ENCODE data around the gene FAM241B.

The FAM241B gene, protein sequence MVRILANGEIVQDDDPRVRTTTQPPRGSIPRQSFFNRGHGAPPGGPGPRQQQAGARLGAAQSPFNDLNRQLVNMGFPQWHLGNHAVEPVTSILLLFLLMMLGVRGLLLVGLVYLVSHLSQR

DNA sequence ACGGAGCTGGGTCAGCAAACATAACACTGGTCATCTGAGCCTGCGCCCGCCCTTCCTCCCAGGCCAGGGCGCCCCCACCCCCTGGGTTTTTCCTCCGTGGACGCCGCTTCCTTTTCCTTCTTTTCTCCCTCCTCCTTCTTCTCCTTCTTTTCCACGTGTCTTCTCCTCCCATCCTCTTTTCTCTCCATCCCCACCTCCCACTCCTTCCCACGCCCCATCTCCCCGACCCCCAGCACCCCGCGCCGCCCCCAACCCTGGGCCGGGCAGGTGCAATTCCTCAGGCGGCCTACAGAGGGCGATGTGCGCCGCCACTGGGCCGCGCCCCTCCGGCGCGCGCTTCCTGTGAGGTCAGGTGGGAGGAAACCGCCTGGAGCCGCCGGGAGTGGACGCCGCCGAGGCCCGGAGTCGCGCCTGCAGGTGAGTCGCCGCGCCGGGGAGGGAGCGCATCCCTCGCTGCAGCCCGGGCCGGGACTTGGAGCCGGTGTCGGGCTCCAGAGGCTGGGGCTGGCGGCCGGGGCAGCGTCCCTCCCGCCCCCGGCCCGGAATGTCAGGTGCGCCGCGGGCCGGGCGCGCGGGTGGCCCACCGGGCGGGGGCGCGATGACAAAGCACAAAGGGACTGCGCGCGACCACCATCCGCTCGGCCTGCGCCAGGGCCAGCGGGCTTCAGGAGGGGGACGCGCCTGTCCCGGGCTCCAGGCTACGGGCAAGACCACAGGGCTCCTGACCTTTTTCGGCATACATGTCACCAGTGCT, at the start of gene FAM241B:
TSS of gene FAM241B (plus strand) at position 351 of the 754 bp plus-strand sequence. CDS start 1,497 bp downstream, outside the sequence.
- DNase-seq (ENCODE audit: low read depth): no peak

- DNase-seq (ENCODE audit: low read depth): no peak
These were observed 49.6 kb upstream of the FAM241B start for GRCh38 chr10:69580435-69580834.

DNA sequence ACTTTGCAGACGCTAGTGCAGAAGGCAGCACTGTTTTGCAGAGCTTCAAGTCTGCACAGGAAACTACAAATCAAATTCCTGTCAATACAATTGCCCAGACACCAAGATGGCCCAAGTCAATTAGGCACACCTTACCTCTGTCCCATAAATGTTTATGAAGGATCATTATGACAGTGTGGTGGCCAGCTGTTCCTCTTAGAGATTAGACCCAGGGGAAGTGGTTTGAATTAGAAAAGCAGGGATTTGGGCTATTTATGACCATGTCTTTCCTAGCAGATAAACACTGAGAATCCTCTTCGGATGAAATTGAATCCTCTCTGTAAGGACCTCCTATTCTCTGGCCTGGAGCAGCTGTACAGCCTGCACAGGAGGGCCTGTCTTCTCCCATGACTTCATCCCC, 46.9 kb upstream of the FAM241B start:
- DNase-seq (ENCODE audit: low read depth): no peak

GRCh38 chr10:69584624-69585023, 45.4 kb upstream of the FAM241B start:
- DNase-seq (ENCODE audit: low read depth): no peak

- DNase-seq (ENCODE audit: low read depth): no peak
These were observed 41.7 kb upstream of the FAM241B start for GRCh38 chr10:69588358-69588757.

DNA sequence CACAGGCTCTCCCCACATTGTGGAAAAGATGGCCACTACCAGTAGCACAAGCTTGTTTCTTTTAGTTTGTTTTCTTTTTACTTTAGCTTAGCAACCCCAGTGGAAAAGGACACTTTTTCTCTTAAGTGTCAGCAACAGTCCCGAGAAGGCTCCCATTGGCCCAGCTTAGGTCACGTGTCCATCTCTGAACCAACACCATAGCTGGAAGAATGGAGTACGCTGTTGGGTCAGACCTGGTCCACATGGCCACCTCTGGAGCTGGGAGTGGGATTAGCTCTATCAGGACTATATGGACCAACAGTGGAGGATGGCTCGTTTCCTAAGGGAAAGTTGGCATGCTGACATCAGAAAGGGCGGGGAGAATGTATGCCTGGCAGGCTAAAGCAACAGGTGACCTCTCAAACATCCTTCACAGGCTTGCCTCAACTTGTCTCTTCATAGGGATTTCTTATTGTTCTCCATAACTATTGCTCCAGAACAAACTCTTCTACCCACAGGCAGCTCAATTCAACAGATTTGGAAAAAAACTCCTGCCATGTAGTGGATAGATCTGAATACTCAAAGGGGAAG, 29.2 kb upstream of the FAM241B start:
- DNase-seq (ENCODE audit: low read depth): no peak

- no peak for DNase-seq (ENCODE audit: low read depth)
These were observed 21.0 kb upstream of the FAM241B start for GRCh38 chr10:69609077-69609476.

DNA sequence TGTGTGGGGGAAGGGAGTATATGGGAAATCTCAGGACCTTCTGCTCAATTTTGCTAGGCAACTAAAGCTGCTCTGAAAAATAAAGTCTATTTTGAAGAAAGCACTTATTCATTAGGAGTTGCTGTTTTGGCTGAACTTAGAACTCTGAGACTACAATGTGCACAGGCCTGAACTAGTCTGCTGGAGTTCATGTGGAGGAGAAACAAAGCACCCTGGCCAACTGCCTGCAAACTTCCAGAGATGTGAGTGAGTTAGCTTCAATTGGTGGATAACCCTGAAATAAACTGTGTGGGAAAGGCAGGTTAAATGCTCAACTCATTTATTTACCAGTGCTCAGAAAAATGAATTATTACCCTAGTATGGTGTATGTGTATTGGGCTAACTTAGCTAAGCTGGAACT, 17.3 kb upstream of the FAM241B start:
- DNase-seq (ENCODE audit: low read depth): no peak

DNA sequence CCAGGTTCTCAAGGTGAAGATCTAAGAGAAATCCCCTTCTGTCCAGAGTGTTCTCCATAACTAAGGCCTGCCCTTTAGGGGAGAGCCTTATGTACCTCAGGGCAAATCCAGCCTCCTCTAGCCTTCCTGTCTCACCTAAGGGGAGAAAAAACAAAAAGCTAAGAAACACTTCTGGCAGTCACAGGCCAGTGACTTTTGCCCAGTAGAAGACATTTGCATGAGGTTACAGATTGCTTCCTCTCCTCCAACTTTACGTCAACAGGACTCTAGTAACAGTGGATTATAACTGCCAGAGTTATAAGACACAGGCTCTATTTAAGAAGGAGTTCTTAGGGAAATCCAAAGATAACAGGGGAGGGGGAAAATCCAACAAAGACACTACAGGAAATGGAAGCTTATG, 15.9 kb upstream of the FAM241B start:
- DNase-seq (ENCODE audit: low read depth): no peak

DNA sequence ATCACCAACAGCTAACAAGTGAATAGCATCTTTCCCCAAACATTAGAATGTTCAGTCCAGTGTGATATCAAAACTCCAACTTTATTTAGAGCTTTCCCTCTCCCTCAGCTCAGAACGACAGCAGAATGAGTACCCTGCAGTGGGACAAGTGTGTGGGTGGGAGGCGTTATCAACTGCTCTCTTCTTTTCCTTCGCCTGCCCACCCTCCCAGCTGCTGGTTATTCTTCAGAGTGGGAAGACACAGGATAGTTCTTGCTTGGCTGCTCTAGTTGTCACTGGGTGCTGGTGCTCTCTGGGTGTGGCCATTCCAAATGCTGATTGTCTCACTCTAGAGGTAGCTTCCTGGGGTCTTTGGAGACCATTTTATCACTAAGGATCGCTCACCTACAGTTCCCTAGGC, 13.7 kb upstream of the FAM241B start:
- no peak for DNase-seq (ENCODE audit: low read depth)

- no peak for DNase-seq (ENCODE audit: low read depth)
These were observed 11.3 kb upstream of the FAM241B start for GRCh38 chr10:69618746-69619145.

DNA sequence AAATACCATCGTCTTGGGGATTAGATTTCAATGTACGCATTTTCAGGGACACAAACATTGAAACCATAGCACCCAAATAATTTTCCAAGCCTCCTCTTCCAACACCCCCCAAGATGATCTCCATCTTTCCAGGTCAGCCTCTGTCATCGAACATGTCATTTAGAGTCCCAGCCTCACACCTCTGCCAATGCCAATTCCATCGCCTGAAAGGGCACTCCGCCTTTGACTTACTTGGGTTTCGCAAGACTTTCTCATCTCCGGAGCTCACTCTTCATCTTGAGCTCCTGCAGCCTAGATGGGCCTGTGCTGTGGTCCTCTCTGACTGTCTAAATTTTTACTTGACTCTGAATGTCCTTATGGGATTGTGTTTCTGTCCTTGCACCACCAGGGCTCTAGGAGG, 10.4 kb upstream of the FAM241B start:
- DNase-seq (ENCODE audit: low read depth): no peak

- DNase-seq (ENCODE audit: low read depth): no peak
These were observed 9.4 kb upstream of the FAM241B start for GRCh38 chr10:69620625-69621024.

- DNase-seq (ENCODE audit: low read depth): no peak
These were observed 5.7 kb upstream of the FAM241B start for GRCh38 chr10:69624245-69624786.

DNA sequence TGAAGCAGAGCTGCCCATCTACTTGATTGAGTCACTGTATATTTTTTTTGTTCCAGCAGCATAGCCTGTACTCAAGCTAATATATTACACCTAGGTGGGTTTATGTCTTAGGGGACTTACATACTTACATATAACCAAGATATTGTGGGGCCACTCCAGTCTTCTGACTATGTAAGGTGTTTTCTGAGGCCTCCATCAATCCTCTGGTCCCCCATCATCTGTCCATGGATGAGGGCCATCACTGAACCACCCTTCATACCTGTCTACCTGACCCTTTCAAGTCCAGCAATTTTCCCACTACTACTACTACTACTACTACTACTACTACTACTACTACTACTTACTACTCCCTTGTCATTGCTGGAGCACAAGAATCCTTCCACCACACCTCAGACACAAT, 3.2 kb upstream of the FAM241B start:
- no peak for DNase-seq (ENCODE audit: low read depth)

DNA sequence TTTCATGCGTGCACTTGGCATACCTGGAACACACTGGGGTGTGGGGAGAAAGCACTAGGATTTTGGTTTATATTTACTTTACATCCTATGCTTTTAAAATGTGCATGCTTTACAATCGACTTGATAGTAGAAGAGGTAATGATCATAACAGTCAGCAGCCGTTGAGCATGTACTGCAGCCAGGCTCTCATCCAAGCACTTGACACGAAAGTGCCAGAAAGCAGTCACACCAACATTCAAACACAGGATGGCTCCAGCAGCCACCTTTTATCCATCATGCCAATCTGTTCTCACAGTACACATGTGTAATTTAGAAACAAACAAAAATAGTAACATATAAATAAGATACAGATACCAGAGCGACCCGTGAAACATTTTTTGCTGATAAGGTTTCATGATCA, 1.2 kb upstream of the FAM241B start:
- no peak for DNase-seq (ENCODE audit: low read depth)

DNA sequence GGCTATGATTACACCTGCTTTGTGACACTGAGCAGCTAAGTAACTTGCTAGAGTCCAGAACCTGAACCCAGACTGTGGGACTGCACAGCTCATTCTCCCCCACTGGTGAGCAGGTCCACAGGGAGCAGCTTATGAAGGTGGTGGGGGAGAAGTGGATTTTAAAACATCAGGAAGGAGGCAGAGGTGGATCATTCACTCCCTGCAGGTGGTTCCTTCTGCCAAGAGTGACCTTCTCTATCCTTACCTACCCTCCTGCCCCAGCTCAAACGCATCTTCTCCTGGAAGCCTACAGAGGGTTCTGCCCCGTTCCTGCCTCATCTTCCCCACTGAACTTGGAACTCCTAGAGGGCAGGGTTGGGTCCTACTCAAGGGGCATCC, 539 bp upstream of the FAM241B start:
- DNase-seq (ENCODE audit: low read depth): no peak

DNA sequence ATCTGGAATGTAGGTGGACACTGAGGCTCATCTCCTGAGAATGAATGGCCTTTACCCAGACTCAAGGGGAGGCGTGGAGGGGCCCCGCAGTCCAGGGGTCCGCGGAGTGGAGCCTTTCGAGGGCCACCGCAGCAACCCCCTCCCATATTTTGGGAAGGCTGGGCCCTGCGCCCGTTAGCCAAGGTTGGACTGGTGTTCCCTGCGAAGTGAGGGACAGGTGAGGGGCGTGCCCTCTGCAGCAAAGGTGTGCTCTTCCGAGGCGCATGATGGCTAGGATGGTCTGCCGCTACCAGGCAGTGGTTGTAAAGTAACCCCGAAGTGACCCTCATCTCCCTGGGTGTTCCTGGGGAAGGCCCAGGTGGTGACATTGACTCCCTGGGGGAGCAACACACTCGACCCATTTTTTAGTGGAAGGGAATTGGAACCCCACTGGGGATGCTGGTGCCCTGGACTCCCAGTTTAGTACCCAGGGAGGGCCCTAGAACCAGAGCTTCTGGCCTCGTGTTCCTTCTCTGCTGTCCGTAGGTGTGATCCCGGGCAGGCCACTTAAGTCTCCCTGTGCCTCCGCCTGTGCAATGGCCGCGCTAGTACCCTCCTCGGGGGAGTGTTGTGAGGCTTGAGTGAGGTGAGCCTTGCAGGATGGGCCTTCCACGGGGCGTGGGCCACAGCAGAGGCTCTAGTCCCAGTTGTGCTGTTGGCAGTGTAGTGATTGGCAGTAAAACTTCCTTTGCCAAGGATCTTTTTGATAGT, 779 bp downstream of the FAM241B start:
- DNase-seq (ENCODE audit: low read depth): no peak

DNA sequence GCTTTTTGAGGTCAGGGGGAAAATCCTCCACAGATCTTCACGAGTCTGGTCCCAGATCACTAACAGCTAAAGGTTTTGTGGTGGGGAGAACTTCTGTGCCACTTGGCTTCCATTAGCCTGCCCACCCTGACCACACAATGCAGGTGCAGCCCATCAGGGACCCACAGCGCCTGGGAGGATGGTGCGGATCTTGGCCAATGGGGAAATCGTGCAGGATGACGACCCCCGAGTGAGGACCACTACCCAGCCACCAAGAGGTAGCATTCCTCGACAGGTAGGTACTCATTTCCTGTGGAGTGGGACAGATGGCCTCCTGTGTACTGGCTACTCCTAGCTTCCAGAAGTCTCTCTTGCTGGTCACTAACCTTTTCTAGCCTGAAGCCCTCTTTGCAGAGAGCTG, 1.5 kb downstream of the FAM241B start:
- DNase-seq (ENCODE audit: low read depth): no peak

GRCh38 chr10:69632516-69633199, 2.6 kb downstream of the FAM241B start:
- DNase-seq (ENCODE audit: low read depth): no peak

DNA sequence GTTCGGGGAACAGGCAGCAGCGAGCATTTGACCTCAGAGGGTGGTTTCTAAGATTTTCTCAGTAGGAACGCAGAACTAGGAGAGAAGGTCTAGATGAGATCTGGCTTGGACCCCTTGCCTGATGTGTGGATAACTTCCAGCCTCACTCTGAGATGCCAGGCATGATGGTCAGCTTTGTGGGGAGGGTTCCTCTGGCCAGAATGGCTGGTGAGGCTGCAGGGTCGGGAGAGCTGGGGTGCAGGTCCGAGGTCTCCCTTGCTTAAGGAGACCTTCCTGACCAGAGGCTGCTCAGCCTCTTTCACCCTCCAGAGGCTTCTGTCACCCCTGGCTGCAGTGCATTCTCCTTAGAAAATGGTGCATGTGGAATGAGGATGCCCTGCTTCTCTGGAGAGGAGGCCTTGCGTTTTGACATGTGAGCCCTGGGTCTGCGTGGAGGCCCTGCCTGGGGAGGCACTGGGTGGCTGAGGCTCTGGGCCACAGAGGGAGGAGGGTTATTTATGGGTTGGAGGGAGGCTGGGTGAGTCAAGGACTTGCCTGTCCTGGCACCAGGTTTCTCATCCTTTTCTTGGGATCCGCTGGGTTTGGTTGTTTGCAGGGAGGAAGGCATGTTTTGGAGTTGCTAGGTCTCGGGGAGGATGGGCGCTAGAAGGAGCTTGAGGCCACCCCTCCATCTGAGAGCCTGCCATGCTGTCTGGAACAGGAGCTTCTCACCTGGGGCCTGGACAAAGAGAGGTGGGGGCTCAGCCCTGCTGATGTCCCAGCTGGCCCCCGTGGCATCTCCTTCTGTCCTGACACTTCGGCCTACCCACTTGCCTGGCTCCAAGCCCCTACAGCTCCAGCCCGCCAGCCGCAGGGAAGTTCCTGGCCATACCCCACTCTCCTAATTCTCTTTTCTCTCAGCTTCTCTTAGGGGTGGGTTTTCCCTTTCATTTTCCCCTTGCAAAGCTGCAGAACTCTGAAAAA, 3.9 kb downstream of the FAM241B start:
- no peak for DNase-seq (ENCODE audit: low read depth)
